Osteoblast (primary cell): ENCODE data around the gene DCC. TPM values are rescaled to one million over a fixed set of nuclear protein-coding genes. Genes with fewer than 3 reads are reported as not detected.

Experiments
- DNase-seq: peaks from one replicate; pipeline ENCODE4 v3.0.0; 2011; ENCODE audit warnings: low spot score, mixed read lengths; ENCODE audit not compliant: insufficient read length; ENCODE audit errors: missing footprints
- H2AFZ ChIP-seq: 2 replicates; pipeline ENCODE4 v1.6.0; 2011; ENCODE audit warnings: mild to moderate bottlenecking, low read length
- H3K27ac ChIP-seq: 2 replicates; pipeline ENCODE4 v1.5.1; 2011; ENCODE audit warnings: mild to moderate bottlenecking, low read depth, low read length, moderate library complexity
- H3K27me3 ChIP-seq: 2 replicates; pipeline ENCODE4 v1.6.0; 2012; ENCODE audit warnings: mild to moderate bottlenecking, control low read depth, inconsistent platforms, low read length, moderate library complexity; ENCODE audit not compliant: insufficient read depth
- H3K36me3 ChIP-seq: 2 replicates; pipeline ENCODE4 v1.5.1; 2011; ENCODE audit warnings: mild to moderate bottlenecking, low read length, control low read depth, moderate library complexity; ENCODE audit not compliant: insufficient read depth
- H3K4me1 ChIP-seq: 2 replicates; pipeline ENCODE4 v1.5.1; 2011; ENCODE audit warnings: mild to moderate bottlenecking, low read length, control low read depth, moderate library complexity; ENCODE audit not compliant: insufficient read depth
- H3K4me2 ChIP-seq: 2 replicates; pipeline ENCODE4 v1.6.0; 2011; ENCODE audit warnings: mild to moderate bottlenecking, low read length; ENCODE audit not compliant: insufficient read depth
- H3K4me3 ChIP-seq: fragments of 200-600 bp; sonication (generic); 3 replicates; pipeline ENCODE4 v1.5.1; 2012; ENCODE audit warnings: mild to moderate bottlenecking, low read length, inconsistent platforms; ENCODE audit not compliant: insufficient read depth
- H3K79me2 ChIP-seq: 2 replicates; pipeline ENCODE4 v1.6.0; 2012; ENCODE audit warnings: mild to moderate bottlenecking, low read length, control low read depth, inconsistent platforms; ENCODE audit not compliant: insufficient read depth
- H3K9me3 ChIP-seq: 2 replicates; pipeline ENCODE4 v1.5.1; 2011; ENCODE audit warnings: low read depth, low read length, control low read depth
- H4K20me1 ChIP-seq: 2 replicates; pipeline ENCODE4 v1.6.0; 2012; ENCODE audit warnings: mild to moderate bottlenecking, low read length, control low read depth; ENCODE audit not compliant: insufficient read depth
- CTCF ChIP-seq: IDR thresholded peaks from 2 replicates; pipeline ENCODE4 v1.5.1; 2011; ENCODE audit warnings: mild to moderate bottlenecking, low read depth, low read length, moderate library complexity; ENCODE audit errors: extremely low read depth
- total RNA-seq: library from RNA; depleted of rRNA; stranded (reverse); fragments of >200 nt; gene quantifications from 2 replicates; pipeline ENCODE4 v1.2.3, GENCODE V29; 2012

DCC gene
- total RNA-seq, 1 donor, result not detected

GRCh38 chr18:52395146-52395852 lies 55.3 kb downstream of the DCC start:
- Histone ChIP-seq H3K27ac (no peak overlapping the region), H3K36me3 (no peaks in the 10 kb centered on the region)

GRCh38 chr18:52401236-52401635 lies 61.2 kb downstream of the DCC start:
- H4K20me1 ChIP-seq, result no peaks in the 10 kb centered on the region
- TF ChIP-seq CTCF, result no peak
- no peaks in the 10 kb centered on the region for H3K4me1 ChIP-seq
- H3K36me3 ChIP-seq, result no peaks in the 10 kb centered on the region
- DNase-seq, result no peak
- H3K27me3 ChIP-seq, result no peaks in the 10 kb centered on the region
- H3K79me2 ChIP-seq, result no peaks in the 10 kb centered on the region
- no peak overlapping the region for H3K4me3 ChIP-seq
- H3K4me2 ChIP-seq, result no peak overlapping the region
- no peak overlapping the region for H2AFZ ChIP-seq
- H3K9me3 ChIP-seq, result no peaks in the 10 kb centered on the region
- H3K27ac ChIP-seq, result no peak overlapping the region

More at GRCh38 chr18:52395146-52395852, 55.3 kb downstream of the DCC start:
- no peak overlapping the region for H3K4me3 ChIP-seq
- H2AFZ ChIP-seq, result no peak overlapping the region
- no peak for TF ChIP-seq CTCF
- no peaks in the 10 kb centered on the region for H3K27me3 ChIP-seq
- no peaks in the 10 kb centered on the region for H3K79me2 ChIP-seq
- no peaks in the 10 kb centered on the region for H3K4me1 ChIP-seq
- DNase-seq, result no peak
- H4K20me1 ChIP-seq, result no peaks in the 10 kb centered on the region
- H3K4me2 ChIP-seq, result no peak overlapping the region
- H3K9me3 ChIP-seq, result peaks cover 3% of the 10 kb centered on the region

- H3K4me1 ChIP-seq, result no peaks in the 10 kb centered on the region
- H4K20me1 ChIP-seq, result no peaks in the 10 kb centered on the region
- no peak overlapping the region for H3K4me2 ChIP-seq
- no peak for DNase-seq
- H3K4me3 ChIP-seq, result no peak overlapping the region
- H3K27me3 ChIP-seq, result no peaks in the 10 kb centered on the region
- no peak overlapping the region for H2AFZ ChIP-seq
- no peak for TF ChIP-seq CTCF
- no peak overlapping the region for H3K27ac ChIP-seq
- H3K79me2 ChIP-seq, result no peaks in the 10 kb centered on the region
- no peaks in the 10 kb centered on the region for H3K36me3 ChIP-seq
- no peaks in the 10 kb centered on the region for H3K9me3 ChIP-seq
Observed at GRCh38 chr18:52402814-52403213, 62.8 kb downstream of the DCC start.

GRCh38 chr18:52403291-52404021 lies 63.5 kb downstream of the DCC start:
- Histone ChIP-seq H3K4me3 (no peak overlapping the region), H4K20me1 (no peaks in the 10 kb centered on the region), H3K27me3 (no peaks in the 10 kb centered on the region), H3K27ac (no peak overlapping the region), H3K79me2 (no peaks in the 10 kb centered on the region), H2AFZ (no peak overlapping the region), H3K36me3 (no peaks in the 10 kb centered on the region), H3K4me1 (no peaks in the 10 kb centered on the region), H3K4me2 (no peak overlapping the region), H3K9me3 (no peaks in the 10 kb centered on the region)
- no peak for DNase-seq
- TF ChIP-seq CTCF, result no peak
